Stimulated activated memory B cell treated with anti-CD40 and anti-IgM and Interleukin-4, amounts not matched to agents 10 μg/mL and 1 μg/mL and 100 μg/mL, for 72 hours (primary cell): ENCODE data around the gene F11R.
"Not testable (repeated sequence)": the region's sequence is repeated elsewhere in the genome, so short reads cannot be mapped to it uniquely, and the experiment has no call there.

Source experiments
- ATAC-seq: fragments of 150-1000 bp; cut with Tn5 transposase; 2 replicates; pipeline ENCODE4 v1.10.0; 2021
- H3K27ac Mint-ChIP-seq: one replicate; pipeline ENCODE4 v1.8.0; 2022; ENCODE audit warnings: mild to moderate bottlenecking, mixed read lengths
- H3K27me3 Mint-ChIP-seq: one replicate; pipeline ENCODE4 v1.8.0; 2022; ENCODE audit warnings: mixed read lengths
- H3K36me3 Mint-ChIP-seq: one replicate; pipeline ENCODE4 v1.8.0; 2022; ENCODE audit warnings: mixed read lengths
- H3K4me1 Mint-ChIP-seq: one replicate; pipeline ENCODE4 v1.8.0; 2022; ENCODE audit warnings: mixed read lengths
- H3K4me3 Mint-ChIP-seq: one replicate; pipeline ENCODE4 v1.8.0; 2022; ENCODE audit warnings: mild to moderate bottlenecking, moderate library complexity, mixed read lengths
- H3K9me3 Mint-ChIP-seq: one replicate; pipeline ENCODE4 v1.8.0; 2022; ENCODE audit warnings: mixed read lengths

The F11R gene

DNA sequence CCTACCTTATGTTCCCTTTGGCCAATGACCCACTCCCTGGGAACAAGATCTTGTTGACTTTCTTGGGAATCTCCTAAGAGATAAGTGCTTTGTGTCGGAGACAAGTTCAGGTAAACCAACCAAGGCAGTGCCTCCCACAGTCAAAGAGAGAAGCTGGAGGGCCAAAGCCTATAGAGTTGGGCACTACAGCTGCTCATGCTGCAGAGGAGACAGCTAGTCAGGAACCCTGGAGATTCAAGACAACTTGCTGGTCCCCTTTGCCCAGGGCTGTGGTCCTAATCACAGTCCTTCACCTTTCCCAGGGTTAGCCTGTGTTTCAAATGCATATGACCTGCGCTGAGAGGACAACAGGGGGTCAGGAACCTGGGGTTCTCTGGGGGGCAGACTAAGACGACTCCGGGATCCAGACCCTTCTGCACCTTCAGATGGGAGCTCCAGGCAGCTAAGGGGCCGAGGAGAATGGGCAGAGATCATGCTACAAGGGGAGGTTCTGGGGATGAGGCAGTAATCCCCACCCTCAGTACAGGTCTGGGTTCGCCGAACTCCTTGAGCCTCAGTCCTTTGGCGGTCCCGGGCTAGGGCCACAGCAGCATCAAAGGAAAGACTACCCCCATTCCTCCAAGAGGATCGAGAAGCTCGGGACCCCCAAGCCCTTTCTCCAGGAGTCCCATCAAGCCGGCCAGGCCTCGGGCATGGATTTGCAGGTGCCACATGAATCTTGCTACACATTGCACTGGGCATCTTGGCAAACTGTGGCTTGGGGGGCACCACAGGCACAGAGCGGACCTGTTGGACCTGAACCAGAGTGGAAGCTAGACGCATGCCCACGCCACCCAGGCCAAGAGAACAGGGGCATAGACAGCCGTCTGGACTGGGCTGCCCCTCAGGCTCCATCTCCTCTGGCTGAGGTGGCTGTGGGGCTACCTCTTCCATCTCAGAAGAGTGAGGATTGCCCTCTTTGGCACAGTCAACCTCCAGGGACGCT, 26.8 kb upstream of the F11R start:
- H3K36me3 Mint-ChIP-seq: peaks cover 48% of the 10 kb centered on the region
- no peak overlapping the region for H3K4me3 Mint-ChIP-seq

DNA sequence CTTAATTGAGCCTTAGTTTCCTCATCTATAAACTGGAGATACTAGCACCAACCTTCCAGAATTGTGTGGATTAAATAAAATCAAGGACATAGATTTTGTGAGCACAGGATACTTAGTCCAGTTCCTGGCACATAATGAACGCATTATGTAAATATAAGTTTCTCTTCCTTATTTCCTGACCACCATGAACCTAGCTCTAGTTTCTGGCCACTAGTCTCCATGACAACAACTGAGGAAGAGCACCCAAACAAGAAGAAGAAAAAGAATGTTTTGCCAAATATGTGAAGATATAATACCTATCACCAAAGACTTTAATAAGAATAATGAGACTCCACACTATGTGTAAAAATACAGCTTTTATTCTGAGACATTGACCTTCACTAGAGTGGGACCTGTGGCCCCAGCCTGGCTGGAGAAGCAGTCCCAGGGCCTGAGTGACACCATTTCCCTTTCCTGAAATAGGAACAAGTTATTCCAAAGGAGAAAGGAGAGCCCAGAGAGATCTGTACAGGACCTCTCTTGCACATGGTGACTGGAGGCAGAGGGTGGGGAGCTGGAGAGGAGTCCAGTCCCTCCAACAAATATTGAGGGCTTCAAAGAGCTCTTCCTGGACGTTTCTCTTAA, 25.8 kb upstream of the F11R start:
- Mint-ChIP-seq H3K27ac (peak overlapping the region; percentile 95), H3K4me3 (peak overlapping the region; percentile 98), H3K9me3 (no peaks in the 10 kb centered on the region), H3K36me3 (peaks cover 48% of the 10 kb centered on the region), H3K27me3 (no peaks in the 10 kb centered on the region), H3K4me1 (peaks cover 53% of the 10 kb centered on the region)
- peak; percentile 71 for ATAC-seq

More for the DNA sequence above, 26.8 kb upstream of the F11R start:
- H3K4me1 Mint-ChIP-seq: peaks cover 43% of the 10 kb centered on the region
- H3K27ac Mint-ChIP-seq: peak overlapping the region; percentile 95
- H3K9me3 Mint-ChIP-seq: no peaks in the 10 kb centered on the region
- no peak for ATAC-seq
- no peaks in the 10 kb centered on the region for H3K27me3 Mint-ChIP-seq

DNA sequence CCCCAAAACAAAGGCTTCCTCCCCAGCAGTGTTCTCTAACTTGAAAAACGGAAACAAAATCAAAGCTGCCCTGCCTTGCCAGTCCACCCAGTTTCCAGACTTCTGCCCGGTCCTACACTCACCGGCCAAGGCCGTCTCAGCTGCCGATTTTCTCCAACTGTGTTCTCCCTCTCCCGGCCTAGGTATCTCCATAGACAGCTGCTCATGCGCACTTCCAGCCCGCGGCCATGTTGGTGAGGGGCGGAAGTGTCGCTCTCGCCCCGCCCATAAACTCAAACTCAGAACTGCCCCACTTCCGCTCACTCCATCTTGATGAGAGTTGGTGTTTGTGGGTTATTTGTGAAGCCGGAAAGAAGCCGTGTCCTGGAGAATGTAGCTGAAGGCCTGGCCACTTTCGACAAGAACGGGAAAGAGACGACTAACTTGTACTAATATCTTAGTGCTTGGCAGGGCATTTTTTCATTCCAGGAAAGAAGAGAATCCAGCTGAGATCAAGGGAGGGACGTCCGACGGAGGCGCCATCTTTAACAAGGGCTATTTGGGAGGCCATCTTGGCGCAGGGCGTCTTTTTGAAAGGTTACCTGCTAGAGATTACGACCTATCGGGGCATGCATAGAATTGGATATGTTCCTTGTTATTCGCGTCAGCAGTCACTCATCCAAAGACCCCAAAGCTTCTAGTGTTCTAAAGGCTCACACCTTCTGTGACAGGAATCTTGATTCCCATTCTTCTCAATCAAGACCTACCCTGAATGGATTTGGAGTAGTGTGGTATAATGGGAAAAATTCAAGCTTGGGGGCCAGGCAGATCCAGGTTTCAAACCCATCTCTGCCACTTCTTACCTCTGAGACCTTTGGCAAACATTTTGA, 25.0 kb upstream of the F11R start, which contains the start of gene USF1:
Gene USF1, minus strand, starts transcription at position 242 of the 869 bp plus-strand sequence. CDS start 2,702 bp downstream, outside the sequence.
- Mint-ChIP-seq H3K4me3 (peak within 1 kb of the TSS; percentile 98), H3K4me1 (peaks cover 58% of the 10 kb centered on the region), H3K36me3 (peaks cover 48% of the 10 kb centered on the region), H3K9me3 (no peaks in the 10 kb centered on the region), H3K27ac (peak within 1 kb of the TSS; percentile 95), H3K27me3 (no peaks in the 10 kb centered on the region)
- peak; percentile 89 for ATAC-seq

DNA sequence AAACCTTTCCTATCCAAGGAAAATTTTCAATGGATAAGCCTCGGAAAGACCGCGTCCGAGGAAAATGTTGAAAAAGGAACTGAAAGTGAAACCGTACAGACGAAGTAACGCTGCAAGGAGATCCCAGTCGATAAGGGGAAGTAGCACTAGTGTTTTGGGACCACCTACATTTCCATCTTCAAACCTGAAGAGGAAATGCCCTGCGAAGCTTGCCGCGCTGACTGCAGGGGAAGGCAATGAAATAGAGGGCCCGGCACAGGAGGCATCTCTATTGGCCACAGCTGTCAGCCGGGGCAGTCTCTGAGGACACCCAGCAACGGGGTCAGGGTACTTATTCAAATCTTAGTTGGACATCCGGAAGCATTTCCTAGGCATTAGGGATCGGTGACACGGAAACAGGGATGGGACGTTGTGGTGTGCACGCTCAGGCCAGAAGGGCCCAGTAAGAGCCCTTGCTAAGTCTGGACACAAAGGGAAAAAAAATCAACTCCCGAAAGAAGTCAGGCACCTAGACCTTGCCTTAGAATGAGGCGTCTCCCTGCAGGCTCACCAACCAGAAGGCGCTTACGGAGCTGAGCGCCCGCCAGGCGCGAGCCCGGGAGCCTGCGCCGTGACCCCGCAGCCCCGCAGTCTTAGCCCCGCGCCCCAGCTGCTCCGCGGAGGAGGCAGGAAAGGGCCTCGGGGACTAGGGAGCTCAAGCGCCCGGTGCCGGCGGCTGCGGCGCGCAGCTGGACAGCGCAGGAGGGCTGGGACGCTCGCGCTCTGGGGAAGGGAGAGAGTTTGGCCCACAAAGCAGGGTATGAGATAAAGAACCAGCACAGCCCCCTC, 24.2 kb upstream of the F11R start:
- peaks cover 58% of the 10 kb centered on the region for H3K4me1 Mint-ChIP-seq

GRCh38 chr1:161044535-161044907, 23.6 kb upstream of the F11R start:
- Mint-ChIP-seq H3K27me3 (no peaks in the 10 kb centered on the region), H3K36me3 (peaks cover 51% of the 10 kb centered on the region), H3K4me1 (peaks cover 61% of the 10 kb centered on the region), H3K4me3 (peak overlapping the region; percentile 98), H3K27ac (peak overlapping the region; percentile 95), H3K9me3 (no peaks in the 10 kb centered on the region)
- no peak for ATAC-seq

More for the DNA sequence above, 24.2 kb upstream of the F11R start:
- H3K9me3 Mint-ChIP-seq: no peaks in the 10 kb centered on the region
- H3K27me3 Mint-ChIP-seq: no peaks in the 10 kb centered on the region
- peaks cover 50% of the 10 kb centered on the region for H3K36me3 Mint-ChIP-seq
- H3K27ac Mint-ChIP-seq: peak overlapping the region; percentile 95
- peak overlapping the region; percentile 98 for H3K4me3 Mint-ChIP-seq
- ATAC-seq: peak; percentile 84

GRCh38 chr1:161039546-161039945, 18.6 kb upstream of the F11R start:
- Mint-ChIP-seq H3K27ac (peak overlapping the region; percentile 93), H3K4me1 (peaks cover 50% of the 10 kb centered on the region), H3K9me3 (no peaks in the 10 kb centered on the region), H3K36me3 (peaks cover 39% of the 10 kb centered on the region), H3K4me3 (peak overlapping the region; percentile 57), H3K27me3 (no peaks in the 10 kb centered on the region)
- ATAC-seq: no peak

DNA sequence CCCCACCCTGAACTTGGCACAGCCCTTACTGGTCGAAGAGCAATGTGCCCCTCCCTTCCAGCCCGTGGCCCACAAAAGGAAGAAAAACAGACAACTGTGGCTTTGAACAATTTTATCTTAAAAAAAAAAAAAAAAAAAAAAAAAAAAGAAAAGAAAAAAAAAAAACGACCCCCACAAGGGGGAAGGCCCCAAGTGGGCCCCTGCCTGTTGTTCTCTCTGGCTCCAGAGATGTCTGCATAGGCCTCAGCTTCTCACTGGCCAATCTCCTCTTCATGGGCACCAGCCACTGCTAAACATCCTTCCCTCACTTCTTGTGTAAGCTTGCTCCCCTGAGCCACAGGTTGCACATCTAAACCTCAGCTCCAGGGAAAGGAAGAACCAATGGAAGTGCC, 18.2 kb upstream of the F11R start:
- Mint-ChIP-seq H3K9me3 (no peaks in the 10 kb centered on the region), H3K27ac (peak overlapping the region; percentile 93), H3K4me1 (peaks cover 46% of the 10 kb centered on the region), H3K36me3 (peaks cover 39% of the 10 kb centered on the region), H3K4me3 (peak overlapping the region; percentile 98), H3K27me3 (no peaks in the 10 kb centered on the region)
- no peak for ATAC-seq

DNA sequence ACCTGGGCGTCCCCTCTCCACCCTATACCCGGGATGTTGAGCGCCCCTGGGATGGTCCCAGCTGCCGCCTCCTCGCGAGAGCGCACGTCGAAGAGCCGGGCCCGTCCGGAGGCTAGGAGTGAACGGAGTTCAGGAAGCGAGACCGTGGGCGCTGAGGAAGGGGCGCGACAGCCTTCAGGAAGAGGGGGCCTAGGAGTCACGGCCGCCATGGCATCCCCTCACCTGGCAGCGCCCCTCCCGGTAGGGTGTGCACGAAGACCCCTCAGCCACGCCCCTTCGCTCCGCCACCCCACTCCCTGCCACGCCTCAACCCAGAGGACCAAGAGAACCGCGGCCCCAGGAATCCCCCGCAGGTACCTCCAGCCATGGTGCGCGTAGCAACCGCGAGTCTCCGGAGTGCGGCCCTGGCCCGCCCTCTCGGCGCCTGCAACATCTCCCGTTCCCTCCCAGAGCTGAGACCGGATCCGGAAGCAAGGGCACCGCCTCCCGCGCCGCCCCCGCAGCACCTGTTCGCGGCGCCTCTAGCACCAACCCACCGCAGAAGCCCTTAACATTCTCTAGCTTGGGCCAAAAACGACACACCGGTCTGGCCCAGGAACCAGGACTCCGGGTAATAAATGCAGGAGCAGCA, 17.7 kb upstream of the F11R start, which contains the start of gene TSTD1:
Gene TSTD1, minus strand, starts transcription at position 442 of the 631 bp plus-strand sequence. Its CDS starts 75 bp downstream, at position 367.
- Mint-ChIP-seq H3K9me3 (no peaks in the 10 kb centered on the region), H3K27me3 (no peaks in the 10 kb centered on the region), H3K27ac (peak within 1 kb of the TSS; percentile 93), H3K4me1 (peaks cover 43% of the 10 kb centered on the region), H3K4me3 (peak within 1 kb of the TSS; percentile 98), H3K36me3 (peaks cover 39% of the 10 kb centered on the region)
- ATAC-seq: peak; percentile 97

DNA sequence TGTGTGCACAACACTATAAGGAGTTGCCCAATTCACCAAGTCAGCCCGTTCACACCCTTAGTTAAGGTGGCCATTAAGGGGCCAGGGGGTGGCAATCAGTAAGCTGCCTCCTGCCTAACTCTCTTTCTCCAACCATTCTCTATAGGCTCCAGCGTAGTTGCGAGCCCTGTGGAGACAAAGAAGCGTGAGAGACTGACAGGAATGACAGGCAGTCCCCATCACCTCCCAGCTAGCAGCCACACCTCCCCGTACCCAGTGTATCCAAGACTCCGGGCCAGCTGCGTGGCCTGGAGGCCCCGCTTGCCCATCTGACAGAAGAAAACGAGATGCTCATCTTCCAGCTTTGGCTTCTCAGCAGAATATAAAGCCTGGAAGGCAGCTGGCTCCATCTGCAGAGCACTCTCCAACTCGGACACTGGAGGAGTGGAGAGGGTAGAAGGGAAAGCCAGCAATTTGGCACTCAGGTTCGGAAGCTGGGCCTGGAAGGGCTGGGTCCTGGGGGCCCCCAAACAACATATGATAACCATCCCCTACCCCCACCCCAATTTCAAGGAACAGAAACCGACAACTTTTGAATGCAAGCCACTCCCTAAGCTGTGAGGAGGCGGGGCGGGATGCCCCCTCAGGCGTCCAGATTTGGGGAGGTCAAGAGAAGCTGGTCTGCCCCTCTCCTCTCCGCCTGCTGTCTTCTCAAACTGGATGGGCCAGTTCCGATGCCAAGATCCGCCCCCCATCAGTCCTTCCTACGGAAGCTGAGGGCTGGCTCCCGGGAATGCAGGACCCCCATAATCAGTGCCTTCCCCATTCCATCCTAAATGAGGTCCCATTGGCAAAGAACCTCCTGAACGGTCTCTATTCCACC, 16.9 kb upstream of the F11R start:
- ATAC-seq: no peak
- H3K4me1 Mint-ChIP-seq: peaks cover 45% of the 10 kb centered on the region
- H3K27ac Mint-ChIP-seq: peak overlapping the region; percentile 93
- peak overlapping the region; percentile 98 for H3K4me3 Mint-ChIP-seq
- no peaks in the 10 kb centered on the region for H3K27me3 Mint-ChIP-seq
- no peaks in the 10 kb centered on the region for H3K9me3 Mint-ChIP-seq
- H3K36me3 Mint-ChIP-seq: peaks cover 39% of the 10 kb centered on the region

DNA sequence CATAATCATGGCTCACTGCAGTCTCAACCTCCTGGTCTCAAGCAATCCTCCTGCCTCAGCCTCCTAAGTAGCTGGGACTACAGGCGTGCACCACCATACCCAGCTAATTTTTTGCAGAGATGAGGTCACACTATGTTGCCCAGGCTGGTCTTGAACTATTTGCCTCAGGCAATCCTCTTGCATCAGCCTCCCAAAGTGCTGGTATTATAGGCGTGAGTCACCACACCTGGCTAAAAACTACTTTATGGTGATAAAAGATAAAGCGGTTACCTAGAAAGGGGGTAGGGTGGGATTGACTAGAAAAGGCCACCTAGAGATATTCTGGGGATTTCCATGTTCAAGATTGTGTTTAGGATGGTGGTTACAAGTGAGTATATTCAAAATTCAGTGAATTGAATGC, 12.8 kb upstream of the F11R start:
- no peak overlapping the region for H3K4me3 Mint-ChIP-seq
- H3K27ac Mint-ChIP-seq: no peak overlapping the region
- peaks cover under 1% of the 10 kb centered on the region for H3K36me3 Mint-ChIP-seq
- H3K4me1 Mint-ChIP-seq: peaks cover 34% of the 10 kb centered on the region
- no peaks in the 10 kb centered on the region for H3K9me3 Mint-ChIP-seq
- no peaks in the 10 kb centered on the region for H3K27me3 Mint-ChIP-seq
- ATAC-seq: no peak

DNA sequence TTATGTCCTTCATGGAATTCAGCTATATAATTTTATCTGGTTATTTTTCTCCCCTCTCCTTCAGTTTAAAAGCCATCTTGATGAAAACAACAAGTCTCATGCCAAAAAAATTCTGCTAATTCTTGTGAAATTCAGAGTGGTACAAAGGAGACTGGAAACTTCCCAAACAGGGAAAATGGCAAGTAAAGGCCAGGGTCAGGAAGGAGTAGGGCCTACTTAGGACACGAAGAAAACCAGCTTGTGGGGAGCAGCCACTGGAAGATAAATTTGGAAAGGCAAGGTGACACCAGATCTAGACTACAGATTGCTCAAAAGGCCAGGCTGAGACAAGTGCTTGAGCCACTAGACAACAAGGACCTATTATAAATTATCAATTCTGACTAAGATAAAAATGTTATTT, 11.5 kb upstream of the F11R start:
- H3K36me3 Mint-ChIP-seq: no peaks in the 10 kb centered on the region
- no peak overlapping the region for H3K4me3 Mint-ChIP-seq
- H3K27ac Mint-ChIP-seq: peak overlapping the region; percentile 4
- no peaks in the 10 kb centered on the region for H3K27me3 Mint-ChIP-seq
- H3K4me1 Mint-ChIP-seq: peaks cover 20% of the 10 kb centered on the region
- H3K9me3 Mint-ChIP-seq: no peaks in the 10 kb centered on the region
- ATAC-seq: no peak

DNA sequence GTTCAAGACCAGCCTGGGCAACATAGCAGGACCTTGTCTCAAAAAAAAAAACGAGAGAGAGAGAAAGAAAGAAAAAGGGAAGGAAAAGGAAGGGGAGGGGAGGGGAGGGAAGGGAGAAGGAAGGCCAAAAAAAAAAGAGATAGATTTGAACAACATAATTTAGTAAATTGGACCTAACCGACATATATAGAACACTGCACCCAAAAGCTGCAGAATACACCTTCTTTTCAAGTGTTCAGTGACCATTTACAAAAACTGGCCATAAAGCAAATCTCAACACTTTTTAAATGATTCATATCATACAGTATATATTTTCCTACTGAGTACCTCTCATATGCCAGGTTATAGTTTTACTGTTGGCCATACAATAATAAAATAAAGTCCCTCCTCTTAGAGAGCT, 10.9 kb upstream of the F11R start:
- no peak overlapping the region for H3K4me3 Mint-ChIP-seq
- H3K27me3 Mint-ChIP-seq: no peaks in the 10 kb centered on the region
- H3K9me3 Mint-ChIP-seq: peaks cover 4% of the 10 kb centered on the region
- ATAC-seq: no peak
- peaks cover 20% of the 10 kb centered on the region for H3K4me1 Mint-ChIP-seq
- H3K27ac Mint-ChIP-seq: peak overlapping the region; percentile 13
- H3K36me3 Mint-ChIP-seq: peaks cover 3% of the 10 kb centered on the region

DNA sequence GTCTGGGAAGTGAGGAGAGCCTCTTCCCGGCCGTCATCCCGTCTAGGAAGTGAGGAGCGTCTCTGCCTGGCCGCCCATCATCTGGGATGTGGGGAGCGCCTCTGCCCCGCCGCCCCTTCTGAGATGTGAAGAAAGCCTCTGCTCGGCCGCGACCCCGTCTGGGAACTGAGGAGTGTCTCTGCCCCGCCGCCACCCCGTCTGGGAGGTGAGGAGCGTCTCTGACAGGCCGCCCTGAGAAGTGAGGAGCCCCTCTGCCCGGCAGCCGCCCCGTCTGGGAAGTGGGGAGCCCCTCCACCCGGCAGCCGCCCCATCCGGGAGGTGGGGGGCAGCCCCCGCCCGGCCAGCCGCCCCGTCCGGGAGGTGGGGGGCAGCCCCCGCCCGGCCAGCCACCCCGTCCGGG, 8.5 kb upstream of the F11R start:
- H3K27ac Mint-ChIP-seq, H3K27me3 Mint-ChIP-seq, ATAC-seq: not testable (repeated sequence)

More for the DNA sequence above, 8.5 kb upstream of the F11R start:
- H3K4me1 Mint-ChIP-seq: peaks cover 20% of the 10 kb centered on the region
- not testable (repeated sequence) for H3K4me3 Mint-ChIP-seq, H3K36me3 Mint-ChIP-seq, H3K9me3 Mint-ChIP-seq
